GM20000 (cell line): ENCODE results near the gene ZFPL1.

Experiments
- DNase-seq: peaks from one replicate; pipeline ENCODE4 v3.0.0; 2012; ENCODE audit warnings: low spot score
- CTCF ChIP-seq: IDR thresholded peaks from 2 replicates; pipeline ENCODE4 v1.5.1; 2012; ENCODE audit warnings: mild to moderate bottlenecking, control low read depth; ENCODE audit errors: extremely low read depth, missing control alignments

Gene ZFPL1

GRCh38 chr11:65043881-65044501, 40.0 kb upstream of the ZFPL1 start:
- no peak for TF ChIP-seq CTCF
- no peak for DNase-seq

GRCh38 chr11:65045061-65045460, 39.0 kb upstream of the ZFPL1 start:
- TF ChIP-seq CTCF = no peak
- no peak for DNase-seq

GRCh38 chr11:65045728-65046127, 38.3 kb upstream of the ZFPL1 start:
- TF ChIP-seq CTCF = no peak

GRCh38 chr11:65047581-65048422, 36.2 kb upstream of the ZFPL1 start:
- DNase-seq = peak; percentile 58
- TF ChIP-seq CTCF = no peak

More at GRCh38 chr11:65045728-65046127, 38.3 kb upstream of the ZFPL1 start:
- no peak for DNase-seq

GRCh38 chr11:65051398-65051858, 32.6 kb upstream of the ZFPL1 start:
- TF ChIP-seq CTCF = no peak
- DNase-seq = no peak

GRCh38 chr11:65053827-65054508, 30.1 kb upstream of the ZFPL1 start:
- TF ChIP-seq CTCF = no peak
- DNase-seq = peak; percentile 46

GRCh38 chr11:65055538-65055937, 28.5 kb upstream of the ZFPL1 start:
- TF ChIP-seq CTCF = no peak
- DNase-seq = peak; percentile 45
